Suppressor macrophage (primary cell): ENCODE data around the gene MAP2K2.
A peak's percentile ranks its signal among the peaks of the same experiment; 100 is the strongest.

ENCODE experiments used
- DNase-seq, 4 experiments: peaks; one replicate each; pipeline ENCODE4 v3.0.0-alpha.2; 2020 to 2022

MAP2K2 gene

GRCh38 chr19:4099041-4099764, 24.7 kb downstream of the MAP2K2 start:
- no peak for DNase-seq

GRCh38 chr19:4098493-4098892, 25.4 kb downstream of the MAP2K2 start:
- no peak for DNase-seq

GRCh38 chr19:4097501-4097900, 26.4 kb downstream of the MAP2K2 start:
- no peak for DNase-seq

GRCh38 chr19:4096049-4096892, 27.7 kb downstream of the MAP2K2 start:
- DNase-seq, result no peak

- DNase-seq, result no peak
Measured at GRCh38 chr19:4095488-4095844, 28.5 kb downstream of the MAP2K2 start.

- no peak for DNase-seq
Measured at GRCh38 chr19:4094761-4095487, 29.0 kb downstream of the MAP2K2 start.

- DNase-seq, result no peak
Measured at GRCh38 chr19:4094291-4094690, 29.6 kb downstream of the MAP2K2 start.

GRCh38 chr19:4093643-4094175, 30.2 kb downstream of the MAP2K2 start:
- no peak for DNase-seq

- no peak for DNase-seq
Measured at GRCh38 chr19:4090356-4091220, 33.3 kb downstream of the MAP2K2 start.

- DNase-seq, result no peak
Measured at GRCh38 chr19:4089946-4090345, 34.0 kb downstream of the MAP2K2 start.

- peak; percentile 66 to 91 (median 83) for DNase-seq
Measured at GRCh38 chr19:4089400-4089908, 34.5 kb downstream of the MAP2K2 start.

- DNase-seq, result peak in 3 of 4 experiments; percentile 47 to 58 (median 50)
Measured at GRCh38 chr19:4088975-4089374, 34.9 kb downstream of the MAP2K2 start.

- no peak for DNase-seq
Measured at GRCh38 chr19:4087787-4088679, 35.9 kb downstream of the MAP2K2 start.

GRCh38 chr19:4086411-4086867, 37.5 kb downstream of the MAP2K2 start:
- DNase-seq, result no peak

- no peak for DNase-seq
Measured at GRCh38 chr19:4084547-4084877, 39.4 kb downstream of the MAP2K2 start.

- peak in 2 of 4 experiments; percentile 36 to 52 for DNase-seq
Measured at GRCh38 chr19:4083677-4084546, 40.0 kb downstream of the MAP2K2 start.

- DNase-seq, result no peak
Measured at GRCh38 chr19:4082172-4082571, 41.8 kb downstream of the MAP2K2 start.

GRCh38 chr19:4081441-4082129, 42.3 kb downstream of the MAP2K2 start:
- DNase-seq, result peak in 1 of 4 experiments; percentile 37

GRCh38 chr19:4080473-4080872, 43.4 kb downstream of the MAP2K2 start:
- DNase-seq, result no peak
